Keratinocyte (primary cell): ENCODE measurements around the gene DHX34. TPM values are rescaled to one million over a fixed set of nuclear protein-coding genes. Genes with fewer than 3 reads are reported as not detected.

Experiments
- DNase-seq: peaks from one replicate; pipeline ENCODE4 v3.0.0-alpha.2; 2011; ENCODE audit warnings: low read depth, missing footprints, low spot score
- FAIRE-seq: peaks from 2 replicates; lab custom pipeline; 2011; peaks lifted over from hg19 to GRCh38; lab: Jason Lieb, UNC
- H2AFZ ChIP-seq: 2 replicates; pipeline ENCODE4 v1.6.0; 2012; ENCODE audit warnings: low read length, control low read depth, inconsistent platforms; ENCODE audit not compliant: control insufficient read depth
- H3K27ac ChIP-seq: 2 replicates; pipeline ENCODE4 v1.5.1; 2011; ENCODE audit warnings: low read length; ENCODE audit not compliant: control insufficient read depth, insufficient read depth
- H3K27me3 ChIP-seq: 3 replicates; pipeline ENCODE4 v1.6.0; 2011; ENCODE audit warnings: low read length; ENCODE audit not compliant: control insufficient read depth, insufficient read depth; ENCODE audit errors: extremely low read depth
- H3K36me3 ChIP-seq, 2 experiments: 2 replicates in 1 of 2; 3 replicates in 1 of 2; pipeline ENCODE4 v1.5.1; 2011; ENCODE audit warnings: low read length in 2 of 2, mild to moderate bottlenecking in 1 of 2; ENCODE audit not compliant: control insufficient read depth in 2 of 2, insufficient read depth in 2 of 2; ENCODE audit errors: extremely low read depth in 1 of 2
- H3K4me1 ChIP-seq: 3 replicates; pipeline ENCODE4 v1.5.1; 2011; ENCODE audit warnings: low read length; ENCODE audit not compliant: control insufficient read depth, insufficient read depth; ENCODE audit errors: extremely low read depth
- H3K4me2 ChIP-seq: 3 replicates; pipeline ENCODE4 v1.6.0; 2011; ENCODE audit warnings: low read depth, low read length; ENCODE audit not compliant: control insufficient read depth, insufficient read depth; ENCODE audit errors: extremely low read depth
- H3K4me3 ChIP-seq, 3 experiments: fragments of 200-600 bp in 1 of 3; sonication (generic) in 1 of 3; 2 replicates in 2 of 3; 3 replicates in 1 of 3; pipeline ENCODE4 v1.5.1; 2011 to 2016; ENCODE audit warnings: low read length in 3 of 3, mild to moderate bottlenecking in 3 of 3, control low read depth in 2 of 3, inconsistent platforms in 1 of 3, low read depth in 1 of 3, mixed read lengths in 1 of 3, mixed run types in 1 of 3, moderate library complexity in 1 of 3; ENCODE audit not compliant: control insufficient read depth in 2 of 3, insufficient read depth in 2 of 3; ENCODE audit errors: extremely low read depth in 1 of 3
- H3K79me2 ChIP-seq: 2 replicates; pipeline ENCODE4 v1.6.0; 2012; ENCODE audit warnings: low read length; ENCODE audit not compliant: control insufficient read depth, insufficient read depth
- H3K9ac ChIP-seq: 3 replicates; pipeline ENCODE4 v1.6.0; 2011; ENCODE audit warnings: low read length; ENCODE audit not compliant: control insufficient read depth, insufficient read depth; ENCODE audit errors: extremely low read depth
- H3K9me1 ChIP-seq: 3 replicates; pipeline ENCODE4 v1.6.0; 2011; ENCODE audit warnings: low read length; ENCODE audit not compliant: control insufficient read depth, insufficient read depth; ENCODE audit errors: extremely low read depth
- H3K9me3 ChIP-seq: 2 replicates; pipeline ENCODE4 v1.5.1; 2012; ENCODE audit warnings: low read depth, low read length; ENCODE audit not compliant: control insufficient read depth
- H4K20me1 ChIP-seq: 3 replicates; pipeline ENCODE4 v1.6.0; 2011; ENCODE audit warnings: low read length; ENCODE audit not compliant: control insufficient read depth, insufficient read depth; ENCODE audit errors: extremely low read depth
- EZH2 ChIP-seq: IDR thresholded peaks from one replicate; pipeline ENCODE4 v1.6.1; 2012; ENCODE audit warnings: inconsistent platforms, mild to moderate bottlenecking, low read length, moderate library complexity
- dilution Hi-C: fragments of 300-500 bp; cut with MboI; formaldehyde crosslinking; loops from one replicate; pipeline ENCODE4 v1.7.0; 2020; ENCODE audit warnings: low sequenced_read_pairs; ENCODE audit not compliant: extremely low pct_ligation_motif_present
- polyA plus RNA-seq, 5 experiments: library from polyadenylated mRNA; depleted of rRNA in 3 of 5; stranded (reverse) in 3 of 5; stranded (forward) in 1 of 5; unstranded in 1 of 5; fragments of >200 nt; gene quantifications; 1 replicate in 1 of 5; 2 replicates in 3 of 5; 3 replicates in 1 of 5; pipeline versions ENCODE4 v1.2.1 to v1.2.3, GENCODE V29; 2011 to 2012; ENCODE audit warnings: missing spikeins in 2 of 5, low read depth in 1 of 5, low replicate concordance in 1 of 5
- TF ChIP-seq, protein P1 (sequence below), 3 experiments: IDR thresholded peaks in 1 of 3; conservative IDR thresholded peaks in 1 of 3; optimal IDR thresholded peaks in 1 of 3; 2 replicates in 2 of 3; 3 replicates in 1 of 3; pipeline versions ENCODE3 to v1.5.1; 2011; ENCODE audit warnings: low read length in 3 of 3, mild to moderate bottlenecking in 3 of 3, moderate library complexity in 2 of 3, control low read depth in 1 of 3, inconsistent platforms in 1 of 3; ENCODE audit not compliant: insufficient read depth in 2 of 3; ENCODE audit errors: extremely low read depth in 1 of 3

DHX34 gene
- polyA plus RNA-seq, 1 donor (not counting 4 experiments of a cell fraction or from before 2014, with no cell fraction given) = 6.4 TPM

GRCh38 chr19:47376589-47377144 lies 27.6 kb downstream of the DHX34 start:
- Histone ChIP-seq H3K9me3 (no peaks in the 10 kb centered on the region), H3K4me2 (no peak overlapping the region), H3K4me1 (no peaks in the 10 kb centered on the region), H3K9me1 (no peaks in the 10 kb centered on the region), H2AFZ (no peak overlapping the region), H3K36me3 (peaks cover 29 to 55% of the 10 kb centered on the region in 2 experiments), H3K9ac (no peak overlapping the region), H3K27me3 (no peaks in the 10 kb centered on the region), H3K79me2 (no peaks in the 10 kb centered on the region), H4K20me1 (no peaks in the 10 kb centered on the region), H3K27ac (no peak overlapping the region), H3K4me3 (no peak overlapping the region)
- dilution Hi-C loops = no loop called here
- FAIRE-seq = no peak
- TF ChIP-seq, protein P1, sequence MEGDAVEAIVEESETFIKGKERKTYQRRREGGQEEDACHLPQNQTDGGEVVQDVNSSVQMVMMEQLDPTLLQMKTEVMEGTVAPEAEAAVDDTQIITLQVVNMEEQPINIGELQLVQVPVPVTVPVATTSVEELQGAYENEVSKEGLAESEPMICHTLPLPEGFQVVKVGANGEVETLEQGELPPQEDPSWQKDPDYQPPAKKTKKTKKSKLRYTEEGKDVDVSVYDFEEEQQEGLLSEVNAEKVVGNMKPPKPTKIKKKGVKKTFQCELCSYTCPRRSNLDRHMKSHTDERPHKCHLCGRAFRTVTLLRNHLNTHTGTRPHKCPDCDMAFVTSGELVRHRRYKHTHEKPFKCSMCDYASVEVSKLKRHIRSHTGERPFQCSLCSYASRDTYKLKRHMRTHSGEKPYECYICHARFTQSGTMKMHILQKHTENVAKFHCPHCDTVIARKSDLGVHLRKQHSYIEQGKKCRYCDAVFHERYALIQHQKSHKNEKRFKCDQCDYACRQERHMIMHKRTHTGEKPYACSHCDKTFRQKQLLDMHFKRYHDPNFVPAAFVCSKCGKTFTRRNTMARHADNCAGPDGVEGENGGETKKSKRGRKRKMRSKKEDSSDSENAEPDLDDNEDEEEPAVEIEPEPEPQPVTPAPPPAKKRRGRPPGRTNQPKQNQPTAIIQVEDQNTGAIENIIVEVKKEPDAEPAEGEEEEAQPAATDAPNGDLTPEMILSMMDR (optimal IDR thresholded peaks at IDR 0.05 in 1 of 3, IDR thresholded peaks at IDR 0.05 in 1 of 3, conservative IDR thresholded peaks at IDR 0.05 in 1 of 3; ENCODE audit: extremely low read depth in 1 of 3, insufficient read depth in 2 of 3, low read length in 3 of 3) = no peak
- no peak for TF ChIP-seq EZH2
- DNase-seq = no peak

- Histone ChIP-seq H3K36me3 (peaks cover 31 to 56% of the 10 kb centered on the region in 2 experiments), H3K27ac (no peak overlapping the region), H3K27me3 (no peaks in the 10 kb centered on the region), H3K79me2 (no peaks in the 10 kb centered on the region), H2AFZ (no peak overlapping the region), H4K20me1 (no peaks in the 10 kb centered on the region), H3K9me1 (no peaks in the 10 kb centered on the region), H3K4me1 (no peaks in the 10 kb centered on the region), H3K9me3 (no peaks in the 10 kb centered on the region), H3K4me2 (no peak overlapping the region), H3K4me3 (no peak overlapping the region), H3K9ac (no peak overlapping the region)
- DNase-seq (no peak), FAIRE-seq (no peak)
- TF ChIP-seq EZH2 = no peak
- TF ChIP-seq, protein P1 (optimal IDR thresholded peaks at IDR 0.05 in 1 of 3, IDR thresholded peaks at IDR 0.05 in 1 of 3, conservative IDR thresholded peaks at IDR 0.05 in 1 of 3; ENCODE audit: extremely low read depth in 1 of 3, insufficient read depth in 2 of 3, low read length in 3 of 3) = no peak
- dilution Hi-C loops = no loop called here
Observed at GRCh38 chr19:47377208-47377701, 28.1 kb downstream of the DHX34 start.
